Spleen (tissue), 7 donors: ENCODE measurements around the gene FHIT.

Experiments
- POLR2A ChIP-seq, 3 donors: fragments of 450-650 bp; IDR thresholded peaks; one replicate each; pipeline ENCODE4 v1.5.1; 2017; ENCODE audit warnings: antibody characterized with exemption in 3 of 3, mild to moderate bottlenecking in 1 of 3
- TF ChIP-seq, protein P1 (sequence below), 11 experiments: fragments of 200-600 bp in 7 of 11; fragments of 450-650 bp in 4 of 11; sonication (generic) in 4 of 11; IDR thresholded peaks in 8 of 11; conservative IDR thresholded peaks in 3 of 11; 1 replicate in 7 of 11; 2 replicates in 4 of 11; pipeline versions ENCODE4 v1.4.0 to v1.8.0; 2016 to 2021; ENCODE audit warnings: antibody characterized with exemption in 11 of 11, inconsistent platforms in 4 of 11, mild to moderate bottlenecking in 1 of 11
- donor health status: DM: no; HTN: no; CAD: no; lungs with moderate emphysema.
- donor health status: DM: no; HTN: no; CAD: no.
- donor health status: DM: no; HTN: no; CAD: no.

DNA sequence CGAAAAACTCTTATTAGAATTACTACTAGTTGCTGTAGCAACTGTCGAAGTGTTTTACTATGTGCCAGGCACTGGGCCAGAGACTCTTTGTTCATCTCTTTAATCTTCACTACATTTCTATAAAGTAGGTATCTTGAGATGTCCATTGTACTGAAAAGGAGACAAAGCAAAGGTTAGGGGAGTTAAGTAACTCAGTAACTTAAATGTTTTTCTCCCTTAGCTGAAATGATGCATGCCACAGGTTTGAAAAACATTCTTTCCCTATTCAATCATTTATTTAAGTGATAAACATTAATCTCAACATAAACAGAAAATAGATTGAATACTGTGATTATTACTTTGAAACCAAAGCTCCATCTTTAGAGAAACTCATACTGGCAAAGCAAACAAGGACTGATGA, 776.2 kb downstream of the FHIT start:
- TF ChIP-seq, protein P1, sequence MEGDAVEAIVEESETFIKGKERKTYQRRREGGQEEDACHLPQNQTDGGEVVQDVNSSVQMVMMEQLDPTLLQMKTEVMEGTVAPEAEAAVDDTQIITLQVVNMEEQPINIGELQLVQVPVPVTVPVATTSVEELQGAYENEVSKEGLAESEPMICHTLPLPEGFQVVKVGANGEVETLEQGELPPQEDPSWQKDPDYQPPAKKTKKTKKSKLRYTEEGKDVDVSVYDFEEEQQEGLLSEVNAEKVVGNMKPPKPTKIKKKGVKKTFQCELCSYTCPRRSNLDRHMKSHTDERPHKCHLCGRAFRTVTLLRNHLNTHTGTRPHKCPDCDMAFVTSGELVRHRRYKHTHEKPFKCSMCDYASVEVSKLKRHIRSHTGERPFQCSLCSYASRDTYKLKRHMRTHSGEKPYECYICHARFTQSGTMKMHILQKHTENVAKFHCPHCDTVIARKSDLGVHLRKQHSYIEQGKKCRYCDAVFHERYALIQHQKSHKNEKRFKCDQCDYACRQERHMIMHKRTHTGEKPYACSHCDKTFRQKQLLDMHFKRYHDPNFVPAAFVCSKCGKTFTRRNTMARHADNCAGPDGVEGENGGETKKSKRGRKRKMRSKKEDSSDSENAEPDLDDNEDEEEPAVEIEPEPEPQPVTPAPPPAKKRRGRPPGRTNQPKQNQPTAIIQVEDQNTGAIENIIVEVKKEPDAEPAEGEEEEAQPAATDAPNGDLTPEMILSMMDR (IDR thresholded peaks at IDR 0.05 in 8 of 11, conservative IDR thresholded peaks at IDR 0.05 in 3 of 11), result no peak
- TF ChIP-seq POLR2A (IDR thresholded peaks at IDR 0.05), result no peak
